Neutrophil (primary cell): Measurements from ENCODE around the gene ME3.
"Not testable (repeated sequence)": the region's sequence is repeated elsewhere in the genome, so short reads cannot be mapped to it uniquely, and the experiment has no call there.

ENCODE experiments used
- H3K27ac ChIP-seq: fragments of 200-600 bp; sonication (generic); 2 replicates; pipeline ENCODE4 v1.5.1; 2016; ENCODE audit warnings: mild to moderate bottlenecking, moderate library complexity
- H3K27me3 ChIP-seq: fragments of 200-600 bp; sonication (generic); 2 replicates; pipeline ENCODE4 v1.6.0; 2016; ENCODE audit warnings: mild to moderate bottlenecking
- H3K36me3 ChIP-seq: fragments of 200-600 bp; sonication (generic); 2 replicates; pipeline ENCODE4 v1.5.1; 2017
- H3K4me1 ChIP-seq, 2 experiments: fragments of 200-600 bp in 1 of 2; sonication (generic) in 1 of 2; 1 replicate in 1 of 2; 2 replicates in 1 of 2; pipeline versions ENCODE4 v1.5.1 to v1.6.1; 2013 to 2016; ENCODE audit warnings: low read depth in 1 of 2, low read length in 1 of 2, mild to moderate bottlenecking in 1 of 2, moderate library complexity in 1 of 2; ENCODE audit not compliant: control insufficient read depth in 1 of 2, insufficient read depth in 1 of 2
- H3K4me3 ChIP-seq, 2 experiments: fragments of 200-600 bp in 1 of 2; sonication (generic) in 1 of 2; 1 replicate in 1 of 2; 2 replicates in 1 of 2; pipeline ENCODE4 v1.5.1; 2013 to 2016; ENCODE audit warnings: low read depth in 1 of 2, low read length in 1 of 2, mild to moderate bottlenecking in 1 of 2, moderate library complexity in 1 of 2
- H3K9me3 ChIP-seq: fragments of 200-600 bp; sonication (generic); 2 replicates; pipeline ENCODE4 v1.5.1; 2016
- CTCF ChIP-seq: fragments of 200-600 bp; sonication (generic); IDR thresholded peaks from 2 replicates; pipeline ENCODE4 v1.5.1; 2016; ENCODE audit warnings: antibody characterized with exemption

Gene ME3

GRCh38 chr11:86538223-86538548, 134.2 kb downstream of the ME3 start:
- no peaks in the 10 kb centered on the region for H3K9me3 ChIP-seq
- no peak overlapping the region for H3K4me3 ChIP-seq
- no peaks in the 10 kb centered on the region for H3K36me3 ChIP-seq
- H3K27ac ChIP-seq: no peak overlapping the region
- no peak for TF ChIP-seq CTCF
- no peaks in the 10 kb centered on the region for H3K4me1 ChIP-seq
- no peaks in the 10 kb centered on the region for H3K27me3 ChIP-seq

- no peak overlapping the region for H3K4me3 ChIP-seq
- no peak overlapping the region for H3K27ac ChIP-seq
- no peaks in the 10 kb centered on the region for H3K36me3 ChIP-seq
- H3K9me3 ChIP-seq: no peaks in the 10 kb centered on the region
- no peak for TF ChIP-seq CTCF
- no peaks in the 10 kb centered on the region for H3K4me1 ChIP-seq
- no peaks in the 10 kb centered on the region for H3K27me3 ChIP-seq
These were observed 134.7 kb downstream of the ME3 start for GRCh38 chr11:86537541-86538222.

GRCh38 chr11:86535773-86536172, 136.6 kb downstream of the ME3 start:
- TF ChIP-seq CTCF: no peak
- Histone ChIP-seq H3K36me3 (no peaks in the 10 kb centered on the region), H3K27me3 (no peaks in the 10 kb centered on the region), H3K27ac (no peak overlapping the region), H3K4me3 (no peak overlapping the region), H3K9me3 (no peaks in the 10 kb centered on the region), H3K4me1 (no peaks in the 10 kb centered on the region)

- H3K4me3 ChIP-seq: no peak overlapping the region
- no peaks in the 10 kb centered on the region for H3K9me3 ChIP-seq
- H3K27me3 ChIP-seq: no peaks in the 10 kb centered on the region
- TF ChIP-seq CTCF: no peak
- H3K4me1 ChIP-seq: no peaks in the 10 kb centered on the region
- H3K36me3 ChIP-seq: no peaks in the 10 kb centered on the region
- no peak overlapping the region for H3K27ac ChIP-seq
These were observed 147.6 kb downstream of the ME3 start for GRCh38 chr11:86524620-86525352.

- no peaks in the 10 kb centered on the region for H3K36me3 ChIP-seq
- H3K4me1 ChIP-seq: no peaks in the 10 kb centered on the region
- no peak overlapping the region for H3K4me3 ChIP-seq
- TF ChIP-seq CTCF: no peak
- H3K27ac ChIP-seq: no peak overlapping the region
- H3K9me3 ChIP-seq: no peaks in the 10 kb centered on the region
- no peaks in the 10 kb centered on the region for H3K27me3 ChIP-seq
These were observed 148.4 kb downstream of the ME3 start for GRCh38 chr11:86523738-86524619.

- H3K4me3 ChIP-seq, H3K4me1 ChIP-seq, H3K27me3 ChIP-seq, H3K36me3 ChIP-seq, H3K27ac ChIP-seq, H3K9me3 ChIP-seq: not testable (repeated sequence)
These were observed 149.9 kb downstream of the ME3 start for GRCh38 chr11:86522512-86522911.
